HCEC 1CT (cell line): ENCODE data around the gene CEL.

Experiments
- DNase-seq: peaks from one replicate; pipeline ENCODE4 v3.0.0-alpha.2; 2017

CEL gene

DNA sequence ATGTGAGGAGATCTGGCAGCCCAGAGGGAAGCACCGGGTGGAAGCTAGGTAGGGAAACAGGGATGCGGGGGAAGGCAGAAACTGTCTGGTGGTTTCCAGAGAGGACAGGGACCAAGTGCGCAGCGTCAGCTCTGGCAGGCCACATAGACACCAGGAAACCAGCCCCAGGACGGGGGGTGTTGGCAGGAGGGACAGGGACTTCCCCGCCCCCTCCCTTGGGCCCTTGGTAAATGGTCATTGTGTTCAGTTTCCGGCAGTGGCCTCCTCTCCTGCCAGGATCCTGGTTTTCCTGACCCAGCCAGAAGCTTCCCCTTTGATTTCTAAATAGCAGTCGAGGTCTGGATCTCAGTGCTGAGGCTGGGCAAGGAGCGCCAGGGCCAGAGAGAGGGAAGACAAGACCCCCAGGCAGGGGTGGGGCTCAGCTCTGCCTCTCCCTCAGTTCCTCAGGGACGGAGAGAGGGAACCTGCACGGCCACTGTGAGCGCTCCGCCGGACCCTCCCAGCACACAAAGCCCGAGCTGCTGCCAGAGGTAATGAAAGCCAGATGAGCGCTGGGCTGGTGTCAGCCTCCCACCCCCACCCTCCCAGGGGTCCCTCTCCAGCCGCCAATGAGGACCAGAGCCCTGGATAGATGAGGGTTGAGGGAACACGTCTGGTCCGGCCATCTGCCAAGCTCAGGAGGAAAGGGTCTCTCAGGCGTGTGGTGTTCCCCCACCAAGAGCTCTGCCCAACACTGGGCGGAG is 57.5 kb downstream of the CEL start:
- DNase-seq: no peak

DNA sequence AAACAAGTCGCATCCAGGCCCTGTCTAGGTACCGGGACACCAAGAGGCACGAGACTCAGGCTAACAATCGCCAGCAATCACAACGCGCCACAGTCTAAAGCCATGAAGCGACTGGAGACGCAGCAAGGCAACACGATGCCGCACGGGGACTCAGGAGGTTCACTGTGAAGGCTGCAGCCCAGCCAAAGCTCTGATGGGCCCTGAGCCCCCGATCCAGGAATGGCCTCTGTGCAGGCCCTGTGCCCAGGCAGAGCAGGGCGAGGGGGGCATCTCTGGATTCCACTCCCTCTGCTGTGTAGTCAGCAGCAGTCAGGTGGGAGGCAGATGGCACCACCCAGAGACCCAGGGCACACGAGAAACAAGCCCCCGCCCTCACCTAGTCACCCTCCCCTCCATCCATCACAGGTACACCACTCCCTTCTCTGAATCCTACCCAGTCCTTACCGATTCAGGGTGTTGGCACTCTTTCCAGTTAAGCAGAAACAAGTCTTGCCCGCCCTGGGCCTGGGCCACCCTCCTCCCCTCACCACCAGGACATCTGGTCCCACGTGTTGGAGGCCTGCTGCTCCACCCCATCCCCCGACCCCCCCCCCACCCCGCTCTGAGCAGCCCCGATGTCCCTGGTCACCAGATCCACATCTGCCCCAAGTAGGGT is 58.2 kb downstream of the CEL start:
- no peak for DNase-seq

DNA sequence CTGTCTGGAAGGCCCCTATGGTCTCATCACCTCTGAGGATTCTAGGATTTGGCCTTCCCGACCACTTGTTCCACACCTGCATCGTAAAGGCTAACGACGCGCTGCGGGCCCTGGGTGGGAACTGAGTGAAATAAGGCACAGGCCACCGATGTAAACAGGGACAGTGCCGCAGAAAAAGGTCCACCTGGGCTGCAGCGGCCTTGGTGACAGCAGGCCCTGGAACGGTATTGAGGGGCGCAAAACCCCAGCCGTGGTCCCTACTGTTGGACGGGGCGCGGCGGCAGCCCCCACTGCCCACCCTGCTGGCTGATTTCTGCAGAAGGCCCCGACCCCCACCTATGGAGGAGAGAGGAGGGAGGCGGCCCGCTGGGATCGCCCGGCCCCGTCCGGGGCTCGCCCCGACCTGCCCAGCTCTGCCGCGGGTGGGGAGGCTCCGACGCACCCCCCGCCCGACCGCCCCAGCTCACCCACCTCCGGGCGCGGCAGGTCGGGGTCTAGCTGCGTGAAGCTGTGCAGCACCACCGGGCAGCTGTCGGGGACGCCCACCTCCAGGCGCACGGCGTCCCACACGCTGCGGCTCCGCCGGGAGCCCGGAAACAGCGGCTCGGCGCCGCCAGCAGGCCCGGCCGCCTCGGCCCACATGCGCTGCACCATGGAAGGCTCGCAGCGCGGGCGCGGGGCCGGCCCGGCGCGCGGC is 58.9 kb downstream of the CEL start:
- no peak for DNase-seq
